Naive B cell (primary cell): ENCODE measurements around the gene SETD6. TPM values are rescaled to one million over a fixed set of nuclear protein-coding genes. Genes with fewer than 3 reads are reported as not detected.
A peak's percentile ranks its signal among the peaks of the same experiment; 100 is the strongest.

Experiments
- ATAC-seq, 2 donors: fragments of 150-1000 bp; cut with Tn5 transposase; 2 replicates each; pipeline ENCODE4 v1.10.0; 2021; ENCODE audit warnings: low read depth in 2 of 2, mild to moderate bottlenecking in 2 of 2, moderate library complexity in 2 of 2
- DNase-seq: peaks from one replicate; pipeline ENCODE4 v3.0.0; 2022
- H3K27ac Mint-ChIP-seq, 6 donors: one replicate each; pipeline ENCODE4 v1.8.0; 2020 to 2022; ENCODE audit warnings: mild to moderate bottlenecking in 6 of 6, mixed read lengths in 6 of 6, moderate library complexity in 5 of 6, inconsistent platforms in 2 of 6
- H3K27me3 Mint-ChIP-seq, 3 donors: one replicate each; pipeline ENCODE4 v1.8.0; 2021 to 2022; ENCODE audit warnings: mixed read lengths in 3 of 3, mild to moderate bottlenecking in 1 of 3
- H3K36me3 Mint-ChIP-seq, 2 donors: one replicate each; pipeline ENCODE4 v1.8.0; 2020 to 2022; ENCODE audit warnings: mixed read lengths in 2 of 2, inconsistent platforms in 1 of 2, mild to moderate bottlenecking in 1 of 2
- H3K4me1 Mint-ChIP-seq, 3 donors: one replicate each; pipeline ENCODE4 v1.8.0; 2020 to 2022; ENCODE audit warnings: mixed read lengths in 3 of 3, inconsistent platforms in 1 of 3, mild to moderate bottlenecking in 1 of 3, moderate library complexity in 1 of 3
- H3K4me3 Mint-ChIP-seq, 8 donors: one replicate each; pipeline ENCODE4 v1.8.0; 2020 to 2022; ENCODE audit warnings: mild to moderate bottlenecking in 8 of 8, mixed read lengths in 8 of 8, moderate library complexity in 8 of 8, inconsistent platforms in 2 of 8
- H3K9me3 Mint-ChIP-seq, 7 donors: one replicate each; pipeline ENCODE4 v1.8.0; 2020 to 2022; ENCODE audit warnings: mixed read lengths in 7 of 7, mild to moderate bottlenecking in 5 of 7, inconsistent platforms in 2 of 7, moderate library complexity in 1 of 7
- polyA plus RNA-seq, 6 donors: library from polyadenylated mRNA; unstranded; fragments of 300-500 nt; fragmentation: Illumina TruSeq; gene quantifications; one replicate each; pipeline ENCODE4 v1.2.3, GENCODE V29; 2021; ENCODE audit warnings: low read depth in 6 of 6

SETD6 gene
- 1 to 10 TPM; 1.3 to 9.6 (median 7.6) TPM for polyA plus RNA-seq

GRCh38 chr16:58515125-58515870 is at the start of gene SETD6:
Gene SETD6, plus strand, starts transcription at chr16:58515517. Its CDS starts 21 bp downstream, at chr16:58515538.
- ATAC-seq: peak; percentile 66 to 74
- Mint-ChIP-seq H3K4me1 (peaks cover 13 to 27% (median 23%) of the 10 kb centered on the region in 3 donors), H3K27ac (peak within 1 kb of the TSS; percentile 79 to 96 (median 88)), H3K4me3 (peak within 1 kb of the TSS; percentile 84 to 97 (median 94)), H3K36me3 (peaks cover 0 to 11% of the 10 kb centered on the region in 2 donors), H3K9me3 (no peaks in the 10 kb centered on the region), H3K27me3 (no peaks in the 10 kb centered on the region)
- peak; percentile 68 for DNase-seq

GRCh38 chr16:58465817-58466216 is 49.5 kb upstream of the SETD6 start:
- H3K4me3 Mint-ChIP-seq: peak overlapping the region in 2 of 8 donors; percentile 32 to 84
- H3K27ac Mint-ChIP-seq: peak overlapping the region in 1 of 6 donors; percentile 60
- no peak for DNase-seq
- H3K27me3 Mint-ChIP-seq: peaks cover 55 to 79% (median 67%) of the 10 kb centered on the region in 3 donors
- no peaks in the 10 kb centered on the region for H3K36me3 Mint-ChIP-seq
- no peaks in the 10 kb centered on the region for H3K9me3 Mint-ChIP-seq
- peaks cover 10 to 16% (median 15%) of the 10 kb centered on the region in 3 donors for H3K4me1 Mint-ChIP-seq
- no peak for ATAC-seq

GRCh38 chr16:58466396-58466795 is 48.9 kb upstream of the SETD6 start:
- peak overlapping the region in 1 of 6 donors; percentile 60 for H3K27ac Mint-ChIP-seq
- no peak for ATAC-seq
- no peaks in the 10 kb centered on the region for H3K36me3 Mint-ChIP-seq
- no peak for DNase-seq
- H3K27me3 Mint-ChIP-seq: peaks cover 52 to 79% (median 63%) of the 10 kb centered on the region in 3 donors
- no peaks in the 10 kb centered on the region for H3K9me3 Mint-ChIP-seq
- peak overlapping the region in 4 of 8 donors; percentile 22 to 49 (median 44) for H3K4me3 Mint-ChIP-seq
- peaks cover 10 to 17% (median 14%) of the 10 kb centered on the region in 3 donors for H3K4me1 Mint-ChIP-seq

DNA sequence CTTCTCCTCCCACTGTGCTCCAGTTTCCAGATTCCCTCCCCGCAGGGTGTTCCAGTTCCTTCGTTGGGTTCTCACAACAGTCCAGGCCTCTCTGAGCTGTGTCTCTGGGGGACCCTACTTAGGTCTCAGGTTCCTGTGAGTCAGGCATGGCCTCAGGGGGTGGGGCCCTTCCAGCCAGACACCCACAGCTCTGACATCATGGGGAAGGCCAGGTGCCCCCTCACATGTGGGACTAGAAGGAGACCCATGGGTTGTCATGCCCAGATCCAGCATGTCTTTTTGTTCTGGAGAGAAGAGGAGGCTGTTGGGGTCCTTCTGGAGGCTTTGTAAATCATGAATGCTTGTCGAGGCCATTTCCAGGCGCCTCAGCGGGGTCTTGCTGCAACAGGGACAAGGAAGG is 47.4 kb upstream of the SETD6 start:
- peaks cover 10 to 17% (median 11%) of the 10 kb centered on the region in 3 donors for H3K4me1 Mint-ChIP-seq
- peak overlapping the region in 1 of 8 donors; percentile 68 for H3K4me3 Mint-ChIP-seq
- H3K27me3 Mint-ChIP-seq: peaks cover 52 to 69% (median 62%) of the 10 kb centered on the region in 3 donors
- no peak for DNase-seq
- H3K9me3 Mint-ChIP-seq: no peaks in the 10 kb centered on the region
- H3K27ac Mint-ChIP-seq: no peak overlapping the region
- H3K36me3 Mint-ChIP-seq: no peaks in the 10 kb centered on the region
- no peak for ATAC-seq

DNA sequence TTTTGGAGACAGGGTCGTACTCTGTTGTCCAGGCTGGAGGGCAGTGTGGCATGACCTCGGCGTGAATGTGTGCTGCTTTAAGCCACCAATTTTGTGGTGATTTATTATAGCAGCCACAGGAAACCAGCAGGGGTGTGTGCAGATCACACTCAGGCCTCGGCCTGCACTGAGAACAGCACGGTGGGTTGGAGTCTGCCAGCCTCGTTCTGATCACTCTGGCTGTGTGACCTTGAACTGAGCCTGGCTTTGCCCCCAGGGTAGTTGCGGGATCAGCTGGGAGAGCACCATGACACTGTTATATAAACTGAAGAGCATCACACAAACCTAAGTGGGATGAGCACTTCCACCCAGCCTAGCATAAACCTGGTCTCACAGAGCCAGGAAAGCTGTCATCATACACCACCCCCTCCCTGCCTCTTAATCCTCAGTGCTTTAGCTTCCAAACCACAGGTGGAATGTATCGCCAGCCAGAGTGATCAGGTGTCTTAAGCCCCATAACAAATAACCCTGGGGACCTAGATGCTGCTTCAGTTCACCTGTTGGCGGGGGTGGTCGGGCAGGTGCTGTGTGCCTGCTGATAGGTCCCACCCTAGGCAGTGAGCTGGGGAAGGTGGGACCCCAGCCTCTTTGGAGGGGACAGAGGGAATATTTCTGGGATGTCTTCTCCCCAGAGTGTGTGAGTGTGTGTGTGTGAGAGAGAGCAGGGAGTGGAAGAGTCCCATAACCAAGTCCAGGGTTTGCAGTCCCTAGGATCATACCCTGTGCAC is 43.9 kb upstream of the SETD6 start:
- ATAC-seq: no peak
- Mint-ChIP-seq H3K9me3 (no peaks in the 10 kb centered on the region), H3K27me3 (peaks cover 44 to 70% (median 60%) of the 10 kb centered on the region in 3 donors), H3K4me3 (no peak overlapping the region), H3K36me3 (no peaks in the 10 kb centered on the region), H3K27ac (no peak overlapping the region), H3K4me1 (peaks cover 3 to 7% (median 5%) of the 10 kb centered on the region in 3 donors)
- DNase-seq: no peak

DNA sequence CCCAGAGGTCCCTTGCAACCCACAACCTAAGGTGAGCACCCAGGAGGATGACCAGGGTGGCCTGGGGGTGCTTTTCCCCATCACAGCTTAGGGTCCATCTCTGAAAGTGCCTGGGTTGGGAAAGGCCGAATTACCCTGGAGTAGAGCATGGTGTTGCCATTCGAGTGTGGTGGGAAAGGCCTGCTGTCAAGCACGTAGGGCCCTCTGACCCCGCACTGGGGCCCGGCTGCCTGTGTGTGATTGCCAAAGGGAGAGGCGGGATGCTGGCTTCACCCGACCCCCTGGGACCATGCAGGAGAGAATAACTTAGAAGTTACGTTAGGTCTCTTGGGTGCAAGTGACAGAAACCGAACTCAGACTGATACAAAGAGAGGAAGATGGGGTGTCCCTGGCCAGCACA is 43.1 kb upstream of the SETD6 start:
- H3K36me3 Mint-ChIP-seq: no peaks in the 10 kb centered on the region
- ATAC-seq (no peak), DNase-seq (no peak)
- no peak overlapping the region for H3K27ac Mint-ChIP-seq
- no peak overlapping the region for H3K4me3 Mint-ChIP-seq
- no peaks in the 10 kb centered on the region for H3K9me3 Mint-ChIP-seq
- H3K4me1 Mint-ChIP-seq: peaks cover 3 to 7% (median 5%) of the 10 kb centered on the region in 3 donors
- peaks cover 36 to 63% (median 52%) of the 10 kb centered on the region in 3 donors for H3K27me3 Mint-ChIP-seq

DNA sequence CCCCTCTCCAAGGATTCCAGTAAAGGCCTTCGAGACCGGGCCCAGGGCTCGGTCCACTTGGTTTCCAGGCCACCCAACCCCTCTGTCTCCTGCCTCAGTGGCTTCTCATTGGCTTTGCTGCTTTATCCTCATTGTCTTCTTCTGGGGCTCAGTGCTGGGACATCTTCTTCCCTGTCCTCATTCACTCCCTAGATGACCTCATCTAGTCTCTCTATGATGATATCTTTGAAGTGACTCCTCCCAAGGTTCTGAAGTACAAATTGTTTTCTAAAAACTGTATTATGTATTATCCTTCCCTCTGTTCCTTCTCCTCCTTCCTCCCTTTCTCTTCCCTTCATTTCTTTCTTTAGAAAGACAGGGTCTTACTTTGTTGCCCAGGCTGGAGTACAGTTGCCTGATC is 42.5 kb upstream of the SETD6 start:
- H3K36me3 Mint-ChIP-seq: no peaks in the 10 kb centered on the region
- H3K27me3 Mint-ChIP-seq: peaks cover 33 to 57% (median 46%) of the 10 kb centered on the region in 3 donors
- ATAC-seq (no peak), DNase-seq (no peak)
- no peaks in the 10 kb centered on the region for H3K9me3 Mint-ChIP-seq
- H3K4me1 Mint-ChIP-seq: peaks cover 3 to 7% (median 5%) of the 10 kb centered on the region in 3 donors
- peak overlapping the region in 1 of 6 donors; percentile 49 for H3K27ac Mint-ChIP-seq
- H3K4me3 Mint-ChIP-seq: no peak overlapping the region

- H3K9me3 Mint-ChIP-seq: no peaks in the 10 kb centered on the region
- DNase-seq (no peak), ATAC-seq (no peak)
- peaks cover 3 to 7% (median 5%) of the 10 kb centered on the region in 3 donors for H3K4me1 Mint-ChIP-seq
- no peaks in the 10 kb centered on the region for H3K36me3 Mint-ChIP-seq
- H3K27me3 Mint-ChIP-seq: peaks cover 22 to 43% (median 32%) of the 10 kb centered on the region in 3 donors
- peak overlapping the region in 1 of 8 donors; percentile 26 for H3K4me3 Mint-ChIP-seq
- peak overlapping the region in 1 of 6 donors; percentile 16 for H3K27ac Mint-ChIP-seq
These were observed 41.0 kb upstream of the SETD6 start for GRCh38 chr16:58474296-58474695.

GRCh38 chr16:58475091-58475619 is 40.2 kb upstream of the SETD6 start:
- Mint-ChIP-seq H3K4me1 (peaks cover 3 to 7% (median 5%) of the 10 kb centered on the region in 3 donors), H3K9me3 (no peaks in the 10 kb centered on the region), H3K36me3 (no peaks in the 10 kb centered on the region), H3K27me3 (peaks cover 17 to 44% (median 29%) of the 10 kb centered on the region in 3 donors), H3K4me3 (no peak overlapping the region), H3K27ac (no peak overlapping the region)
- DNase-seq (no peak), ATAC-seq (no peak)

GRCh38 chr16:58476791-58477190 is 38.5 kb upstream of the SETD6 start:
- H3K36me3 Mint-ChIP-seq: no peaks in the 10 kb centered on the region
- DNase-seq: no peak
- H3K27me3 Mint-ChIP-seq: peaks cover 12 to 27% (median 24%) of the 10 kb centered on the region in 3 donors
- ATAC-seq: no peak
- H3K4me1 Mint-ChIP-seq: peaks cover 0 to 5% (median 3%) of the 10 kb centered on the region in 3 donors
- H3K9me3 Mint-ChIP-seq: no peaks in the 10 kb centered on the region
- no peak overlapping the region for H3K4me3 Mint-ChIP-seq
- H3K27ac Mint-ChIP-seq: peak overlapping the region in 1 of 6 donors; percentile 37

DNA sequence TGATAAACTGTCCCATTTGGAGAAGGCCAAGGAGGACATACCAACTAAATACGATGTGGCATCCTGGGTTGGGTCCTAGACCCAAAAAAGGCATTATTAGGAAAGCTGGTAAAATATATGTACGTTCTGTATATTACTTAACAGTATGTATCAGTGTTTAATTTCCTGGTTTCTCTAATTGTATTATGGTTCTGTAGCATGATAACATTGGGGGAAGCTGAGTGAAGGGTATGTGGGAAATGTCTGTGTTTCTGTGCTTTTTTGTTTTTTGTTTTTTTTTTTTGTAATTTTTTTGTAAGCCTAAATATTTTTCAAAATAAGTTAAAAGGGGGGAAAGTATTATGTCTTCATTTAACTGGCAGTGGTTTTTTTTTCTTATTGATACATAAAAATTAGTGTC is 36.9 kb upstream of the SETD6 start:
- Mint-ChIP-seq H3K27ac (no peak overlapping the region), H3K4me3 (no peak overlapping the region), H3K4me1 (peaks cover 0 to 5% (median 3%) of the 10 kb centered on the region in 3 donors), H3K36me3 (no peaks in the 10 kb centered on the region), H3K27me3 (peaks cover 12 to 21% (median 17%) of the 10 kb centered on the region in 3 donors), H3K9me3 (no peaks in the 10 kb centered on the region)
- ATAC-seq (no peak), DNase-seq (no peak)

GRCh38 chr16:58481226-58481869 is 34.0 kb upstream of the SETD6 start:
- ATAC-seq (no peak), DNase-seq (no peak)
- Mint-ChIP-seq H3K4me3 (no peak overlapping the region), H3K27ac (no peak overlapping the region), H3K36me3 (no peaks in the 10 kb centered on the region), H3K4me1 (no peaks in the 10 kb centered on the region), H3K9me3 (no peaks in the 10 kb centered on the region), H3K27me3 (peaks cover 7 to 11% (median 9%) of the 10 kb centered on the region in 3 donors)

DNA sequence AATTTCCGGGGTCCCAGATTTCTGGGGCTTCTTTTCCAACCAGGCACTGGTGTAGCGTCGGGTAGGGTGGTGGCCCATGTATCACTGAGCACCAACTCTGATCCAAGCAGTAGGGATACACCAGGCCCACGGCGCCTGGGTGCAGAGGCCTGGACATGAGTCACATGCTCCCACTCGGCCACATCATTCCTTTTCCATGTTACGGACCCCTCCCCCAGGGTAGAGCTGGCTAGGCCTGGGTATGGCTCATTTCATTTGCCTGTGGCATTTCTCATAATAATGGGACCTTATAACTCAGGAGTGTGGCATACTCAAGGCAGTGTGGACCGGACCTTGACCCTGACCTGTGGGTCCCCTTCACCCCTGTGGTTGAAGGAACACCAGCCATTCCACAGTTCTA is 33.4 kb upstream of the SETD6 start:
- no peak for DNase-seq
- Mint-ChIP-seq H3K9me3 (no peaks in the 10 kb centered on the region), H3K27me3 (peaks cover 9 to 13% (median 11%) of the 10 kb centered on the region in 3 donors), H3K4me1 (no peaks in the 10 kb centered on the region), H3K36me3 (no peaks in the 10 kb centered on the region), H3K4me3 (no peak overlapping the region), H3K27ac (no peak overlapping the region)
- ATAC-seq: no peak
